Measurements from ENCODE around the gene FBXO10. TPM values are rescaled to one million over a fixed set of nuclear protein-coding genes. Genes with fewer than 3 reads are reported as not detected.
A peak's percentile ranks its signal among the peaks of the same experiment; 100 is the strongest.
"Not testable (repeated sequence)": the region's sequence is repeated elsewhere in the genome, so short reads cannot be mapped to it uniquely, and the experiment has no call there.

FBXO10 gene
- total RNA-seq, 1 donor from 2014 or later = 22.0 TPM

DNA sequence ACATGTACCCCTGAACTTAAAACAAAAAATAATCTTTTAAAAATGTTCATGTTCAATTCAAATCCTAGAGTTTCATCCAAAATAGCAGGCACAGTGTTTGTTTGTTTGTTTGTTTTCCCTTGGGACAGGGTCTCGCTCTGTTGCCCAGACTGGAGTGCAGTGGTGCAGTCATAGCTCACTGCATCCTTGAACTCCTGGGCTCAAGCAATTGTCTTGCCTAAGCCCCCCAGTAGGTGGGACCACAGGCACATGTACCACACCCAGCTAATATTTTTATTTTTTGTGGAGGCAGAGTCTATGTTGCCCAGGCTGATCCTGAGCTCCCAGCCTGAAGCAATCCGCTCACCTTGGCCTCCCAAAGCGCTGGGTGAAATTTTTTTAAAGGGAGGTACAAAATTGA, 95.4 kb downstream of the FBXO10 start:
- no peaks in the 10 kb centered on the region for H3K9me3 Mint-ChIP-seq (ENCODE audit: low read depth)
- H3K27ac Mint-ChIP-seq = no peak overlapping the region
- no peak overlapping the region for H3K4me3 Mint-ChIP-seq (ENCODE audit: low read depth)
- no peak for TF ChIP-seq CTCF (IDR thresholded peaks at IDR 0.05; ENCODE audit: unreplicated experiment)
- no peaks in the 10 kb centered on the region for H3K36me3 Mint-ChIP-seq (ENCODE audit: insufficient read depth)
- H3K4me1 Mint-ChIP-seq (ENCODE audit: low read depth) = peaks cover 14% of the 10 kb centered on the region
- DNase-seq (ENCODE audit: low spot score, unreplicated experiment) = no peak
- H3K27me3 Mint-ChIP-seq = peaks cover 6% of the 10 kb centered on the region

GRCh38 chr9:37477987-37478619, 98.1 kb downstream of the FBXO10 start:
- not testable (repeated sequence) for DNase-seq (ENCODE audit: low spot score, unreplicated experiment); H3K4me1 Mint-ChIP-seq (ENCODE audit: low read depth); H3K27me3 Mint-ChIP-seq; H3K27ac Mint-ChIP-seq; H3K9me3 Mint-ChIP-seq (ENCODE audit: low read depth); H3K36me3 Mint-ChIP-seq (ENCODE audit: insufficient read depth); H3K4me3 Mint-ChIP-seq (ENCODE audit: low read depth)

GRCh38 chr9:37477443-37477842, 98.7 kb downstream of the FBXO10 start:
- DNase-seq (ENCODE audit: low spot score, unreplicated experiment) = not testable (repeated sequence)

GRCh38 chr9:37476930-37477329, 99.2 kb downstream of the FBXO10 start:
- H3K36me3 Mint-ChIP-seq (ENCODE audit: insufficient read depth) = no peaks in the 10 kb centered on the region
- no peak for DNase-seq (ENCODE audit: low spot score, unreplicated experiment)
- H3K27me3 Mint-ChIP-seq = peaks cover 6% of the 10 kb centered on the region
- H3K4me1 Mint-ChIP-seq (ENCODE audit: low read depth) = peaks cover 12% of the 10 kb centered on the region
- no peak overlapping the region for H3K27ac Mint-ChIP-seq
- H3K4me3 Mint-ChIP-seq (ENCODE audit: low read depth) = no peak overlapping the region
- no peak for TF ChIP-seq CTCF (IDR thresholded peaks at IDR 0.05; ENCODE audit: unreplicated experiment)
- H3K9me3 Mint-ChIP-seq (ENCODE audit: low read depth) = peaks cover 4% of the 10 kb centered on the region

More at GRCh38 chr9:37477443-37477842, 98.7 kb downstream of the FBXO10 start:
- H3K27me3 Mint-ChIP-seq; H3K36me3 Mint-ChIP-seq (ENCODE audit: insufficient read depth); H3K27ac Mint-ChIP-seq; H3K4me1 Mint-ChIP-seq (ENCODE audit: low read depth); H3K9me3 Mint-ChIP-seq (ENCODE audit: low read depth); H3K4me3 Mint-ChIP-seq (ENCODE audit: low read depth): not testable (repeated sequence)

DNA sequence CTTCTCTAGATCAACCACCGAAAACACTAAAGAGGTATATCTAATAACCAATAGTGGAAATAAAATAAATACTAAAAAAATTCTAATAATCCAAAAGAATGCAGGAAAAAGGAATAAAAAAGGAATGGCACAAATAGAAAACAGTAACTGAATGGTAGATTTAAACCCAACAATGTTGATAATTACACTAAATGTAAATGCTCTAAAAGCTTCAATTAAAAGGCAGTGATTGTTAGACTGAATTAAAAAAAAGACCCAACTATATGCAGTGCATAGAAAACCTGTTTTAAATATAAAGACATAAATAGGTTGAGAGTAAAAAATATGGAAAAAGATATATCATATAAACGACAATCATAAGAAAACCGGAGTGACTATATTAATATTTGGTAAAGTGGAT, 101.7 kb downstream of the FBXO10 start:
- TF ChIP-seq CTCF (IDR thresholded peaks at IDR 0.05; ENCODE audit: unreplicated experiment) = no peak
- Mint-ChIP-seq H3K36me3 (ENCODE audit: insufficient read depth) (no peaks in the 10 kb centered on the region), H3K27ac (no peak overlapping the region), H3K4me1 (ENCODE audit: low read depth) (peaks cover 14% of the 10 kb centered on the region), H3K27me3 (no peaks in the 10 kb centered on the region), H3K9me3 (ENCODE audit: low read depth) (peaks cover 4% of the 10 kb centered on the region), H3K4me3 (ENCODE audit: low read depth) (no peak overlapping the region)
- DNase-seq (ENCODE audit: low spot score, unreplicated experiment) = no peak

DNA sequence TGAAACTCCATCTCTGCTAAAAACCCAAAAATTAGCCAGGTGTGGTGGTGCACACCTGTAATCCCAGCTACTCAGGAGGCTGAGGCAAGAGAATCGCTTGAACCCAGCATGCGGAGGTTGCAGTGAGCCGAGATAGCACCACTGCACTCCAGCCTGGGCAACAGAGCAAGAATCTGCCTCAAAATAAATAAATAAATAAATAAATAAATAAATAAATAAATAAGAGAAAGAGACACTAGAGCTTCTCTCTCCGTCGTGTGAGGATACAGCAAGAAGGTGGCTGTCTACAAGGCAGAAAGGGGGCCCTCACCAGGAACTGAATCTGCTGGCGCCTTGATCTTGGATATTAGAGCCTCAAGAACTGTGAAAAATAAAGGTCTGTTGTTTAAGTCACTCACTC, 102.2 kb downstream of the FBXO10 start:
- H3K9me3 Mint-ChIP-seq (ENCODE audit: low read depth); H3K36me3 Mint-ChIP-seq (ENCODE audit: insufficient read depth); DNase-seq (ENCODE audit: low spot score, unreplicated experiment); H3K27ac Mint-ChIP-seq; H3K4me3 Mint-ChIP-seq (ENCODE audit: low read depth); H3K27me3 Mint-ChIP-seq: not testable (repeated sequence)
- peaks cover 14% of the 10 kb centered on the region for H3K4me1 Mint-ChIP-seq (ENCODE audit: low read depth)

DNA sequence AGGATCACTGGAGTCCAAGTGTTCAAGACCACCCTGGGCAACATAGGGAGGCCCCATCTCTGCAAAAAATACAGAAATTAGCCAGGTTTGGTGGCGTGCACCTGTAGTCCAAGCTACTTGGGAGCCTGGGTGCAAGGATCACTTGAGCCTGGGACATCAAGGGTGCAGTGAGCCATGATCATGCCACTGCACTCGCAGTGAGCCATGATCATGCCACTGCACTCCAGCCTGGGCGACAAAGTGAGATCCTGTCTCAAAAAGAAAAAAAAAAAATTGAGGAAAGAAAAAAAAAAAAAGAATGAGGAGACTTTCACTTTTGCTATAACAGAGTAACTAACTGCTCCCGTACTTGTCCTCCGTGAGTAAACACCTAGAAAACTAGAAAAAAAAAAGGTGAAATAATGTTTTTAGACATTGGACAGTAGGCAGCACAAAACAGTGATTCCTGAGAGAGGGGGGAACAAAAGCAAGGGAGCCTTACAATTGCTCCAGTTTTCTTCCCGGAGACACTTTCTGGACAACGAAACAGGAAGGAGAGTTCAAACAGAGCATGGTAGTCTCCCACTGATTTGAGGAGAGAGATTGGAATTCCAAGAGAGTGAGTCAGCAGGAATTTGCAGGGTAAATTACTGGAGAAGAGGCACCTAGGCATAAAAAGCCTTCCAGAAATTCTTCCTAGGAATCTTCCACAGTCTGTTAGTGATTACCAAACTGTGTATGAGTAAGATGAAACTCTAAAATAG, 104.1 kb downstream of the FBXO10 start:
- peaks cover 4% of the 10 kb centered on the region for H3K9me3 Mint-ChIP-seq (ENCODE audit: low read depth)
- H3K27me3 Mint-ChIP-seq = no peaks in the 10 kb centered on the region
- DNase-seq (ENCODE audit: low spot score, unreplicated experiment) = no peak
- peak overlapping the region; percentile 98 for H3K27ac Mint-ChIP-seq
- no peaks in the 10 kb centered on the region for H3K36me3 Mint-ChIP-seq (ENCODE audit: insufficient read depth)
- H3K4me3 Mint-ChIP-seq (ENCODE audit: low read depth) = peak overlapping the region; percentile 51
- peaks cover 10% of the 10 kb centered on the region for H3K4me1 Mint-ChIP-seq (ENCODE audit: low read depth)
- no peak for TF ChIP-seq CTCF (IDR thresholded peaks at IDR 0.05; ENCODE audit: unreplicated experiment)

Measured in progenitor cell of endocrine pancreas (in vitro differentiated cells).